Upper lobe of left lung (tissue), 4 donors: ENCODE measurements around the gene ADRA1B.

Experiments used
- POLR2A ChIP-seq, 4 donors: fragments of 450-650 bp; IDR thresholded peaks; one replicate each; pipeline ENCODE4 v1.5.1; 2016 to 2017; ENCODE audit warnings: antibody characterized with exemption in 4 of 4, mild to moderate bottlenecking in 2 of 4
- TF ChIP-seq, protein P1 (sequence below), 6 experiments: fragments of 450-650 bp in 4 of 6; fragments of 200-600 bp in 2 of 6; sonication (generic) in 2 of 6; IDR thresholded peaks; one replicate each; pipeline ENCODE4 v1.5.1; 2016 to 2019; ENCODE audit warnings: antibody characterized with exemption in 6 of 6

DNA sequence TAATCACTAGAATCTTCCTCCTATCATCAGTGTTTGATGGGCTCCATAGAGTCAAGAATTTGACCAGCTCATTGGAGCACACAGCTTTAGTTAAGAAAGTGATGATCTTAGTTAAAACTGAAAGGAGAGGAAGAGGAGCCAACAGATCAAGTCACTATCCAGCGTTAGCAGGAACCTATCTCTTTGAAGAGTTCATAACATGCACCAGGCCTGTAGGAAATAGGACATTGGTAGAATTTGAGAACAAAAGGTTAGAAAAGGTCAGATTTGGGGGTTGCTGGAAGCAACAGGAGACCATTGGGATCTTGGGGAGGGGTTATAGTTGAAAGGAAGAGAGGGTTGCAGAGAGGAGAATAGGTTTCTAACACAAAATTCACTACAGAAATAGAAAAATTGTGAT is 11.4 kb upstream of the ADRA1B start:
- TF ChIP-seq, protein P1, sequence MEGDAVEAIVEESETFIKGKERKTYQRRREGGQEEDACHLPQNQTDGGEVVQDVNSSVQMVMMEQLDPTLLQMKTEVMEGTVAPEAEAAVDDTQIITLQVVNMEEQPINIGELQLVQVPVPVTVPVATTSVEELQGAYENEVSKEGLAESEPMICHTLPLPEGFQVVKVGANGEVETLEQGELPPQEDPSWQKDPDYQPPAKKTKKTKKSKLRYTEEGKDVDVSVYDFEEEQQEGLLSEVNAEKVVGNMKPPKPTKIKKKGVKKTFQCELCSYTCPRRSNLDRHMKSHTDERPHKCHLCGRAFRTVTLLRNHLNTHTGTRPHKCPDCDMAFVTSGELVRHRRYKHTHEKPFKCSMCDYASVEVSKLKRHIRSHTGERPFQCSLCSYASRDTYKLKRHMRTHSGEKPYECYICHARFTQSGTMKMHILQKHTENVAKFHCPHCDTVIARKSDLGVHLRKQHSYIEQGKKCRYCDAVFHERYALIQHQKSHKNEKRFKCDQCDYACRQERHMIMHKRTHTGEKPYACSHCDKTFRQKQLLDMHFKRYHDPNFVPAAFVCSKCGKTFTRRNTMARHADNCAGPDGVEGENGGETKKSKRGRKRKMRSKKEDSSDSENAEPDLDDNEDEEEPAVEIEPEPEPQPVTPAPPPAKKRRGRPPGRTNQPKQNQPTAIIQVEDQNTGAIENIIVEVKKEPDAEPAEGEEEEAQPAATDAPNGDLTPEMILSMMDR (IDR thresholded peaks at IDR 0.05) = no peak
- no peak for TF ChIP-seq POLR2A (IDR thresholded peaks at IDR 0.05)
